Heart left ventricle (tissue), 16 donors: ENCODE results near the gene SKI. TPM values are rescaled to one million over a fixed set of nuclear protein-coding genes. Genes with fewer than 3 reads are reported as not detected.
A peak's percentile ranks its signal among the peaks of the same experiment; 100 is the strongest.

ENCODE experiments used
- ATAC-seq, 4 donors: fragments of 200-7000 bp; cut with Tn5 transposase; one replicate each; pipeline ENCODE4 v1.9.1; 2020 to 2022; ENCODE audit warnings: moderate library complexity in 4 of 4, mild to moderate bottlenecking in 3 of 4, moderate number of reproducible peaks in 1 of 4
- DNase-seq, 5 donors: peaks; one replicate each; pipeline ENCODE4 v3.0.0-alpha.2; 2020
- H3K27ac ChIP-seq, 12 donors: fragments of 200-600 bp; sonication (generic) in 4 of 12; one replicate each; pipeline versions ENCODE4 v1.5.0 to v1.8.0; 2016 to 2022; ENCODE audit warnings: mild to moderate bottlenecking in 2 of 12
- H3K27me3 ChIP-seq, 9 donors: fragments of 200-600 bp; sonication (generic) in 2 of 9; one replicate each; pipeline versions ENCODE4 v1.5.1 to v1.8.0; 2016 to 2022; ENCODE audit warnings: mild to moderate bottlenecking in 3 of 9
- H3K36me3 ChIP-seq, 9 donors: fragments of 200-600 bp; sonication (generic) in 2 of 9; one replicate each; pipeline versions ENCODE4 v1.5.0 to v1.8.0; 2018 to 2022; ENCODE audit warnings: mild to moderate bottlenecking in 2 of 9
- H3K4me1 ChIP-seq, 12 donors: fragments of 200-600 bp; sonication (generic) in 4 of 12; one replicate each; pipeline versions ENCODE4 v1.5.0 to v1.8.0; 2016 to 2022; ENCODE audit warnings: mild to moderate bottlenecking in 3 of 12
- H3K4me3 ChIP-seq, 12 donors: fragments of 200-600 bp; sonication (generic) in 4 of 12; one replicate each; pipeline versions ENCODE4 v1.5.0 to v1.8.0; 2017 to 2022; ENCODE audit warnings: mild to moderate bottlenecking in 9 of 12, moderate library complexity in 4 of 12
- H3K9me3 ChIP-seq, 12 donors: fragments of 200-600 bp; sonication (generic) in 4 of 12; one replicate each; pipeline versions ENCODE4 v1.5.0 to v1.8.0; 2016 to 2022; ENCODE audit warnings: mild to moderate bottlenecking in 1 of 12
- POLR2A ChIP-seq, 2 donors: fragments of 450-650 bp; IDR thresholded peaks; one replicate each; pipeline ENCODE4 v1.6.1; 2017; ENCODE audit warnings: antibody characterized with exemption in 2 of 2, mild to moderate bottlenecking in 2 of 2, moderate library complexity in 2 of 2
- WGBS, 4 donors: extraction: QIAGEN DNeasy Blood & Tissue Kit in 2 of 4; methylation state at CpG; one replicate each; pipeline versions ENCODE4 v1.1.5 to v1.1.7; 2013 to 2018; 5-methylcytosine and 5-hydroxymethylcytosine counted together
- intact Hi-C, 10 donors: fragments of 100-400 bp; cut with DNase I; formaldehyde crosslinking; loops; one replicate each; pipeline versions ENCODE4 v1.11.1 to v1.14.2; 2022
- polyA plus RNA-seq, 2 donors: library from polyadenylated mRNA; stranded (reverse); fragments of 200-250 nt; gene quantifications; one replicate each; pipeline ENCODE4 v1.2.3, GENCODE V29; 2013
- total RNA-seq, 9 donors: library from RNA; depleted of rRNA in 2 of 9; stranded (reverse); fragments of >200 nt in 2 of 9; fragmentation: NEBNext Ultra II Directional in 3 of 9; extraction: Animal tissue kit (Norgen Biotek cat#: 25700) in 3 of 9; gene quantifications; one replicate each; pipeline versions ENCODE4 v1.1.0 to v1.2.4, GENCODE V29; 2016 to 2023
- TF ChIP-seq, protein P1 (sequence below), 12 donors: fragments of 200-600 bp; sonication (generic) in 4 of 12; IDR thresholded peaks; one replicate each; pipeline versions ENCODE4 v1.5.0 to v1.8.0; 2018 to 2022; ENCODE audit warnings: antibody characterized with exemption in 12 of 12, mild to moderate bottlenecking in 5 of 12
- donor health status: ischemic (EF 13 %, LVEDD 7.1; RV severe dilation, severe dysfunction).
- donor health status: healthy with polysubstance abuse.
- donor health status: DM: no; HTN: yes; CAD: no.
- donor health status: DM: no; HTN: no; CAD: no.
- donor health status: ischemic (EF 25% LVEDD 6.9; RV normal size, moderate dysfunction).
- donor health status: ischemic (EF 25% LVEDD 5.7; RV mildly dilated, moderate dysfunction).
- donor health status: healthy.
- donor health status: DM: yes; HTN: yes; CAD: no.
- donor health status: ischemic (EF 35%, LVEDD 5.7; RV mildly dilated, moderate dysfunction).
- donor health status: nonischemic (EF 11% LVEDD 7.7; RV severe dilation, severe dysfunction).
- donor health status: DM: yes; HTN: yes; CAD: no.
- donor health status: PGD.
- donor health status: ischemic (EF 29% LVEDD 5.4; RV normal size, mild dysfunction).
- donor health status: nonischemic (EF 23%, LVEDD 6.1; RV moderate dilation, normal function).

SKI gene
- total and polyA plus RNA-seq, 11 donors = 16.9 to 52.7 (median 38.9) TPM

DNA sequence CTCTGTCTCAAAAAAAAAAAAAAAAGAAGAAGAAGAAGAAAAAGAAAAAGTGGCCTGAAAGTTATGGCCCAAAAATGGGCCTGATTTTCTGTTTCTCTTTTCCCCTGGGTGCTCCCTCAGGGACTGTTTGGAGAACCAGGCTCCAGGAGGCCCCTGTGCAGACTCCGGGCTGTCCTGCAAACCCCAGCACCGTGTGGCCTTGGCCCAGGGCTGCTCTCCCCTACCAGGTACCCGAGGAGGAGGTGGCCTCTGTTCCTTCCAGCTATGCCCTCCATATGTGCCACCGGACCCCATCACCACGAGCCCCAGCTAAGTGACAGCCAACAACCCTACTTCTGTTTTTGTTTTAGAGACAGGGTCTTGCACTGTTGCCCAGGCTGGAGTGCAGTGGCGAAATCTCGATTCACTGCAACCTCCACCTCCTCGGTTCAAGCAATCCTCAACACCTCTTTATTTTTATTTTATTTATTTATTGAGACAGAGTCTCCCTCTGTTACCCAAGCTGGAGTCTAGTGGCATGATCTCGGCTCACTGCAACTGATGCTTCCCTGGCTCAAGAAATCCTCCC lies 26.0 kb upstream of the SKI start:
- Histone ChIP-seq H3K4me3 (no peak overlapping the region), H3K36me3 (no peaks in the 10 kb centered on the region), H3K27me3 (no peaks in the 10 kb centered on the region), H3K27ac (no peak overlapping the region), H3K9me3 (no peaks in the 10 kb centered on the region), H3K4me1 (peaks cover 5 to 61% (median 47%) of the 10 kb centered on the region in 12 donors)
- ATAC-seq (no peak), DNase-seq (no peak)
- intact Hi-C loops = loop anchor here in 1 of 10 donors (10.0 kb wide), 1 partner anchor 343 kb away; no protein-coding TSS in a partner anchor
- WGBS, 4 donors = 88 to 94% (median 92%) methylated on average over 9 of the region's 9 CpGs
- no peak for TF ChIP-seq POLR2A (IDR thresholded peaks at IDR 0.05)
- TF ChIP-seq, protein P1, sequence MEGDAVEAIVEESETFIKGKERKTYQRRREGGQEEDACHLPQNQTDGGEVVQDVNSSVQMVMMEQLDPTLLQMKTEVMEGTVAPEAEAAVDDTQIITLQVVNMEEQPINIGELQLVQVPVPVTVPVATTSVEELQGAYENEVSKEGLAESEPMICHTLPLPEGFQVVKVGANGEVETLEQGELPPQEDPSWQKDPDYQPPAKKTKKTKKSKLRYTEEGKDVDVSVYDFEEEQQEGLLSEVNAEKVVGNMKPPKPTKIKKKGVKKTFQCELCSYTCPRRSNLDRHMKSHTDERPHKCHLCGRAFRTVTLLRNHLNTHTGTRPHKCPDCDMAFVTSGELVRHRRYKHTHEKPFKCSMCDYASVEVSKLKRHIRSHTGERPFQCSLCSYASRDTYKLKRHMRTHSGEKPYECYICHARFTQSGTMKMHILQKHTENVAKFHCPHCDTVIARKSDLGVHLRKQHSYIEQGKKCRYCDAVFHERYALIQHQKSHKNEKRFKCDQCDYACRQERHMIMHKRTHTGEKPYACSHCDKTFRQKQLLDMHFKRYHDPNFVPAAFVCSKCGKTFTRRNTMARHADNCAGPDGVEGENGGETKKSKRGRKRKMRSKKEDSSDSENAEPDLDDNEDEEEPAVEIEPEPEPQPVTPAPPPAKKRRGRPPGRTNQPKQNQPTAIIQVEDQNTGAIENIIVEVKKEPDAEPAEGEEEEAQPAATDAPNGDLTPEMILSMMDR (IDR thresholded peaks at IDR 0.05) = no peak

DNA sequence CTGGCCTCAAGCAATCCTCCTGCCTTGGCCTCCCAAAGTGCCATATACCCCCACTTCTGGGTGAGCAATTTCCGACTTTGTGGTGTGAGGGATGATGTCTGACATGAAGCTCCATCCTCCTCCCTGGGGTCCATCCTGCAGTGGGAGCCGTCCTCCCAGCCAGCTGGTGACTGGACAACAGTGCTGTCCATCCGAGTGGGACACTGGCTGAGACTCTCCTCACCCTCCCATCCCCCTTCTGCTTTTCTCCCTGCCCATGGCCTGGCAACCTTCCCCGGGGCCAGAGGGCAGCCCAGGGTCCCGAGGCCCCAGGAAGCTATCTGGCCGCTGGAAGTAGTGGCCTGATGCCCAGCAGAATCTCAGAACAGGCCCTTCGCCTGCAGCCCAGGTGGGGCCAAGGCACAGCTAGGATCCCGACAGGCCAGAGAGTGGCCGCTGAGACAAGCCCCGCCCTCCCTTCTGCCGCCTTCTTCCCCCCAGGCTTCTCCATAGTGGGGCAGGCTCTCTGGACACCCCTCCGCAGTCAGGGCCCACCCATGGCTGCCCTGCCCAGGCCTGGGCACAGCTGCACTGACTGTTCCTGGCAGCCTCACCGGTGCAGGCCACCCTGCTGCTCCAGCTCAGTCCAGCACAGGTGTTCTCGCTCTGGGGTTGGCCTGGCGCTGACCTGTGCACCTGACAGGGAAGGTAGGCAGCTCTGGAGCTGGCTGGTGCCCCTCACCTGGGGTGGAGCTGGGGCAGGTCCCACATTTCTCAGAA lies 25.1 kb upstream of the SKI start:
- WGBS, 4 donors = 88 to 94% (median 91%) methylated on average over 11 to 15 of the region's 15 CpGs
- ATAC-seq (no peak), DNase-seq (peak in 2 of 5 donors; percentile 32 to 63)
- no peak for TF ChIP-seq POLR2A (IDR thresholded peaks at IDR 0.05)
- TF ChIP-seq, protein P1 (IDR thresholded peaks at IDR 0.05) = no peak
- Histone ChIP-seq H3K27me3 (no peaks in the 10 kb centered on the region), H3K27ac (peak overlapping the region in 2 of 12 donors; percentile 94 to 95), H3K4me3 (no peak overlapping the region), H3K36me3 (no peaks in the 10 kb centered on the region), H3K9me3 (no peaks in the 10 kb centered on the region), H3K4me1 (peaks cover 10 to 68% (median 54%) of the 10 kb centered on the region in 12 donors)
- intact Hi-C loops = loop anchor here in 1 of 10 donors (10.0 kb wide), 1 partner anchor 342 kb away; no protein-coding TSS in a partner anchor

DNA sequence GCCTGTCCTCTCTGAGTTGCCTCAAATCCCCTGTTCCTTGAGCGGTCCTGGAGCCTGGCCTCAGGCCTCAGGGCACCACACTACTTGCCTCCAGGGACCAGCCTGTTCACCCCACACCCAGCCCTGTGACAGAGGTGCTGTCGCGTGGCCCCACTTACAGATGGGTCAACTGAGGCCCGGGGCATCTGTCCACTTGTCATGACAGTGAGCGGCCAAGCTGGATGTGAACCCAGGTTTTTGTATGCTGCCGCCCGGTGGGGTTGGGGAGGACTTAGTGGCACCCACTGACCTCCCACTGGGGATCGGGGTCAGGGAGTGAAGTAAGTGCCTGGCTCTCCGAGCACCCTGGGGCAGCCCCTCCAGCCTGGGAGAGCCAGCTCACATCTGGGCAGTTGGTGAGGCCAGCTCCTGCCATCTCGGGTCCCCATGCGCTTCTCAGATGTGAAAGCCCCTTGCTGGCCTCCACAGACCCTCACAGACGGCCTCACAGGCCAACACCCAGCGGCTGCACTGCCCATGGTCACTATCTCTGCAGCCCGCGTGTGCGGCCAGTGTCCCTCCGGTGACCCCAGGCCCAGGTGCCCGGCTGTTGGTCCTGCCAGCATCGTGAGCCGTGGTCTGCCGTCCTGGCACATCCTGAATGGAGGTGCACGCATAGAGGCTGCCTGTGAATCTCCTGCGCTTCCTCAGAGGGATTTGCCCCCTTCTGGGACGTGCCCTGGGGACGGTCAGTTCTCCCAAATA lies 24.3 kb upstream of the SKI start:
- H3K9me3 ChIP-seq = no peaks in the 10 kb centered on the region
- H3K4me1 ChIP-seq = peaks cover 10 to 72% (median 58%) of the 10 kb centered on the region in 12 donors
- intact Hi-C loops = loop anchor here in 2 of 10 donors (2.0 to 10.0 kb wide), 2 partner anchors 111 to 341 kb away; no protein-coding TSS in a partner anchor
- TF ChIP-seq POLR2A (IDR thresholded peaks at IDR 0.05) = no peak
- TF ChIP-seq, protein P1 (IDR thresholded peaks at IDR 0.05) = no peak
- peak overlapping the region; percentile 17 to 68 (median 55) for H3K4me3 ChIP-seq
- H3K36me3 ChIP-seq = no peaks in the 10 kb centered on the region
- DNase-seq = peak in 2 of 5 donors; percentile 36 to 76
- no peaks in the 10 kb centered on the region for H3K27me3 ChIP-seq
- ATAC-seq = no peak
- WGBS, 4 donors = 46 to 91% (median 59%) methylated on average over 10 to 25 of the region's 25 CpGs
- peak overlapping the region; percentile 66 to 95 (median 91) for H3K27ac ChIP-seq
